GM21529 (cell line): Measurements from ENCODE around the gene IL23R.

Experiments
- ATAC-seq: cut with Tn5 transposase; IDR thresholded peaks from one replicate; pipeline ENCODE4 v1.9.1; 2021; ENCODE audit not compliant: unreplicated experiment

IL23R gene

DNA sequence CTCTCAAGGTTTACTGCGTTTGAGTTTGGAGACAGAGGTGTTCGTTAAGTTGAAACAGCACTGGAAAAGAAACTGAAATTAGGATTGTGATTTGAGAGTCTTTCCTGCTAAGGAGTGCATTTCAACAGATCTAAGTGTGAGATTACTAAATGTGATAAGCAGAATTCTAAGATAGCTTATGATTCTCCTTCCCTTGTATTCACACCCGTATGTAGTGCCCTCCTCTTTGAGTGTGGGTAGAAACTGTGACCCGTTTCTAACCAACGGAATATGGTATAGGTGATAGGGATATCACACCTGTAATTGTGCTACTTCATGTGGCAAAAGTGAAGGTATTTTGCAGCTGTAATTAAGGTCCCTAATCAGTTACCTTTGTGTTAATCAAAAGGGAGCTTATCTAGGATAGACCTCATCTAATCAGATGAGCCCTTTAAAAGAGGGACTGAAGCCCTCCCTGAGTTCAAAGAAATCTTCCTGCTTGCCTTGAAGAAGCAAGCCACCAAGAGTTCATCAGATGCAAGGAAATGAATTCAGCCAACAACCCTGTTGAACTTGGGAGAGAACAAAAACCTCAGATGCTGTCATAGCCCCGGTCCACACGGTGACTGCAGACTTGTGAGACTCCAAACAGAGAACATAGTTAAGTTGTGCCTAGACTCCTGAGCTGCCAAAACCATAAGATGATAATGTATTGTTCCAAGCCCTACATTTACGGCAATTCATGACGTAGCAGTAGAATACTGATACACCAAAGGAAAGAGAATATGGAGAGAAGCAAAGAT is 128.8 kb downstream of the IL23R start:
- ATAC-seq = no peak

DNA sequence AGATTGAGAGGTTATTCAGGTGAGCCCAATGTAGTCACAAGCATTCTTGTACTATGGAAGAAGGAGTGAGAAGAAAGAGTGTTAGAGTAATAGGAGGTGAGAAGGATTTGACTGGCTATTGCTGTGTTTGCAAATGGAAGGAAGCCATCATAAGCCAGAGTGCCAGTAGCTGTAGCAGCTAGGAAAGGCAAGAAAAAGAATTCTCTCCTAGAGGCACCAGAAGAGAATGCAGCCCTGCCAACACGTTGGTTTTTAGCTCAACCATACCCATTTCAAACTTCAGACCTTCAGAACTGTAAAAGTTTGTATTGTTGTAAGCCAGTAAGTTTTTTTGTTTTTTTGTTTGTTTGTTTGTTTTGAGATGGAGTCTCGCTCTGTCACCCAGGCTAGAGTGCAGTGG is 132.5 kb downstream of the IL23R start:
- ATAC-seq = no peak

DNA sequence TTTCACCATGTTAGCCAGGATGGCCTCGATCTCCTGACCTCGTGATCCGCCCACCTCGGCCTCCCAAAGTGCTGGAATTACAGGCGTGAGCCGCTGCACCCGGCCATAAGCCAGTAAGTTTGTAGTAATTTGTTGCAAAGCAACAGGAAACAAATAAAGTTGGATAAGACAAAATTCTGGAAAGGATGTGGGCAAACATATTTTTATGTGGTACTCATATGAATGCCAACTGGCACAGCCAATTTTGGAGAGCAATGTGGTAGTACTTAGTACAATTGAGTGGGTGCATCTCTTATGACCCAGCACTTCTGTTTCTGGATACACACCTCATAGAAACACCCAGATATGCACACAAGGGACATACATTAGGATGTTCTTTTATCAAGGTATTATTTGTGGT is 133.0 kb downstream of the IL23R start:
- ATAC-seq = no peak

DNA sequence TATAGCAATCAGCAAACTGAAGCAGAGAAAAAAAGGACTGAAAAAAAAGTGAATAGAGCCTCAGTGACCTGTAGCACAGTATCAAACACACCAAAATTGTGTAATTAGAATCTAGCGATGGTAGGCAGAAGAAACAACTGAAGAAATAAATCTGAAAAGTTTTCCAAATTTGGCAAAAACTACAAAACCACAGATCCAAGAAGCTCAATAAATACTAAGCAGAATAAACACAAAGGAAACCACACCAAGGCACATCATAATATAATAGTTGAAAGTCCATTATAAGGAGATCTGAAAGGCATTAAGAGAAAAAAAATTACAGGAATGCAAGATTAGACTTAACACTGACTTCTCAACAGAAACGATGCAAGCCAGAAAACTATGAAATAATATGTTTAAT is 134.3 kb downstream of the IL23R start:
- no peak for ATAC-seq

DNA sequence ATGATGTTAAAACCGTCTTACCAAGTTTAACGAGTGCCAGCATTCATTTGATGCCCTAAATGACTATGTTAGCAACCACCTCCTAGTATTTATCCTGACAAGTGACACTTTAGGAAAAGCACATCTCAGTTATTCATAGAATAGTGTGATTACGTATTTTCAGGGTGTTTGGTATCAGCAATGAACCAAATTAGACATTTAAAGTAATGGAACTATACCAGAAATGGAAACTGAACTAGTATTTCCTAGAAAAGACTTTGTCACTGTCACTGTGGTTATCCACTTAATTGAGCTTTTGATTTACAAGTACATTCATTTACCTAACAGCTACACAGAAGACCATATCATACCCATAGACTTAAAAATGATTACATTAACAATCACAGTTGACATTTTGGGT is 137.8 kb downstream of the IL23R start:
- no peak for ATAC-seq

DNA sequence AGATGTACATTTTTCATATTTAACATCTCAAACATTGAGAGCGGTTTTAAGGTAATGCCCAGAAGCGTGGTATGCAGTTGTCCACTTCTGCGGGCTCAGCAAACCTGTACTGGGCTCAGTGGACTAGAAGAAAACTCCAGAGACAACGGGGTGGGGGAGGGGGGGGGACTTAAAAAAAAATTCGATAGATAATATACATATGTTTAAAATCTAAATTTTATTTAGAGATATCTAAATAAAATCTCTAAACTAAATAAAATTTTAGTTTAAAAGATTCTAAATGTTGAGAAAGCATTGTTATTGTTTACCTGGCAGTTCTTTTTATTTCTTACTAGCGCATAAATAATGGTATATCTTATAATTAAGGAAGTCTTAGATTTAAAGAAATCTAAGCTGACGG is 140.3 kb downstream of the IL23R start:
- no peak for ATAC-seq

DNA sequence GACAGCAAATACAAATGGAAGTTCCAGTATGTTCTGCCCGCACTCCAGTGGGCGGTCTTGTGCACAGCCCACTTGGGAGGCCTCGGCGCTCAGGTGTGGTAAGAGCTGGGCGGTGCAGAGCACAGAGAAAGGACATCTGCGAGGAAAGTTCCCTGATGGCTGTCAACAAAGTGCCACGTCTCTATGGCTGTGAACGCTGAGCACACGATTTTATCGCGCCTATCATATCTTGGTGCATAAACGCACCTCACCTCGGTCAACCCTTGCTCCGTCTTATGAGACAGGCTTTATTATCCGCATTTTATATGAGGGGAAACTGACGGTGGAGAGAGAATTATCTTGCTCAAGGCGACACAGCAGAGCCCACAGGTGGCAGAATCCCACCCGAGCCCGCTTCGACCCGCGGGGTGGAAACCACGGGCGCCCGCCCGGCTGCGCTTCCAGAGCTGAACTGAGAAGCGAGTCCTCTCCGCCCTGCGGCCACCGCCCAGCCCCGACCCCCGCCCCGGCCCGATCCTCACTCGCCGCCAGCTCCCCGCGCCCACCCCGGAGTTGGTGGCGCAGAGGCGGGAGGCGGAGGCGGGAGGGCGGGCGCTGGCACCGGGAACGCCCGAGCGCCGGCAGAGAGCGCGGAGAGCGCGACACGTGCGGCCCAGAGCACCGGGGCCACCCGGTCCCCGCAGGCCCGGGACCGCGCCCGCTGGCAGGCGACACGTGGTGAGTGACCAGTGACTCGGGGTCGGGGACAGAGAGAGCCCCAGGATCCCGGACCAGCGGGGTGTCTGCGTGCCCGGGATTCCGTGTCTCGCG is 141.2 kb downstream of the IL23R start, which contains the start of gene IL12RB2:
Gene IL12RB2, plus strand, starts transcription at position 623 of the 810 bp plus-strand sequence. CDS start 12,496 bp downstream, outside the sequence.
- no peak for ATAC-seq

DNA sequence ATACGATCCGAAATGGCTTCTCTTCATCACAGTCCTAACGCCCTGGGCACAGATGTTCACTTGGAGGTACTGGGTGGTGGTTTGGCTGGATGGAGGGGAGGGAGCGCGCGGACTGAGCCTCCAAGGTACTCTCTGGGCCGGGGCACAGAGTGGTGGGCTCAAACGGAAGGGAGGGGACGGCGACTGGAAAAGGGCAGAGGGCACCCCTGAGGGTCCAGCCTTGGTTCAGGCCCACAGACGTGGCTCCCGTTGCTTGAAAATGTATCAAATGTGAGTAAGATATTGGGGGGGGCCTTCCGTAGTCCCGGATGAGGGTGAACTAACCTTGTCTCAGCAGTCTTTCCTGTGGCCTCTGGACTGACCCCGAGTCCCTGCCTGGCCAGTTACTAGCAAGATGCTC is 141.9 kb downstream of the IL23R start:
- ATAC-seq = no peak
